ENCODE results near the gene AUTS2.

AUTS2 gene

DNA sequence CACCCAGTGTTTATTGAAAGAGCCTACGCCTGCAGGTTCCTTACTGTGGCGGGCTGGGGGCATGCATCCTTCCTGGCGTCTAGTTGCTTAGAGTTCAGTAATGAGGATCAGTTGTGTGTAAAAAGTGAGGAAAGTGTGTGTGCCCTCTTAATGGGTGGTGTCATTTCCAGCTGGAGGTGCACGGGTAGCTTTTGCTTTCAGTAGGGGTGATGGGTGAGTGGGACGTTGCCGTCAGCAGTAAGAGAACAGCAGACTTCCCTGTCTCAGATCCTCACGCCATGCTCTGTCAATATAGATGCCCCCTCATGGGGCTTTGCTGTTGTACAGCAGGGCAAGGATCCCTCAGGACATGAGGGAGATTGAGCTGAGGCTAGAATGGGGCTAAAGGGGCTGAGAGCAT is 1181.0 kb downstream of the AUTS2 start:
- no peaks in the 10 kb centered on the region for H3K9me3 ChIP-seq
- H3K27ac ChIP-seq: no peak overlapping the region
- TF ChIP-seq, protein P1, sequence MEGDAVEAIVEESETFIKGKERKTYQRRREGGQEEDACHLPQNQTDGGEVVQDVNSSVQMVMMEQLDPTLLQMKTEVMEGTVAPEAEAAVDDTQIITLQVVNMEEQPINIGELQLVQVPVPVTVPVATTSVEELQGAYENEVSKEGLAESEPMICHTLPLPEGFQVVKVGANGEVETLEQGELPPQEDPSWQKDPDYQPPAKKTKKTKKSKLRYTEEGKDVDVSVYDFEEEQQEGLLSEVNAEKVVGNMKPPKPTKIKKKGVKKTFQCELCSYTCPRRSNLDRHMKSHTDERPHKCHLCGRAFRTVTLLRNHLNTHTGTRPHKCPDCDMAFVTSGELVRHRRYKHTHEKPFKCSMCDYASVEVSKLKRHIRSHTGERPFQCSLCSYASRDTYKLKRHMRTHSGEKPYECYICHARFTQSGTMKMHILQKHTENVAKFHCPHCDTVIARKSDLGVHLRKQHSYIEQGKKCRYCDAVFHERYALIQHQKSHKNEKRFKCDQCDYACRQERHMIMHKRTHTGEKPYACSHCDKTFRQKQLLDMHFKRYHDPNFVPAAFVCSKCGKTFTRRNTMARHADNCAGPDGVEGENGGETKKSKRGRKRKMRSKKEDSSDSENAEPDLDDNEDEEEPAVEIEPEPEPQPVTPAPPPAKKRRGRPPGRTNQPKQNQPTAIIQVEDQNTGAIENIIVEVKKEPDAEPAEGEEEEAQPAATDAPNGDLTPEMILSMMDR (IDR thresholded peaks at IDR 0.05): no peak
- H3K27me3 ChIP-seq: no peaks in the 10 kb centered on the region
- H3K36me3 ChIP-seq: peaks cover 34 to 94% (median 68%) of the 10 kb centered on the region in 3 donors
- no peaks in the 10 kb centered on the region for H3K4me1 ChIP-seq
- intact Hi-C loops (cut with DNase I; ENCODE audit: low total_unique reads): no loop called here
- no peak overlapping the region for H3K4me3 ChIP-seq
- DNase-seq: no peak

DNA sequence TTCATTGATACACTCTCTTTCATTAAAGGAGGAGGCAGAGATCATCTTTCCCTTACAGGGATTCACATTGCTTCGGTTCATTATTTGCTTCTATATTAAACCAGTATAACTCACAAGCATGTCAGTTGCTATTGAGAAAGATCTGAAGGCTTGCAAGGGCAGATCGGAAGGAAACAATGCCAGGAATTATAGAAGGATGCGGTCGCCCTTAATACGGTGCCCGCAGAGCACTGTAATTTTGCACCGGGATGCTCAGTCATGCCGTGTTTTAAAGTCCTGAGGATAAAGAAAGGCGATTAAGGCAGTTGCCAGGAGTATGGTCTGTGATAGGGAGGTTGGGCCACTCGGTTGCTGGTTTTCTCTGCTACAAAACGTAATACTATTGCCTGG is 1183.6 kb downstream of the AUTS2 start:
- Histone ChIP-seq H3K4me1 (no peaks in the 10 kb centered on the region), H3K36me3 (peaks cover 49 to 95% (median 77%) of the 10 kb centered on the region in 3 donors), H3K4me3 (no peak overlapping the region), H3K27ac (no peak overlapping the region), H3K27me3 (no peaks in the 10 kb centered on the region), H3K9me3 (no peaks in the 10 kb centered on the region)
- TF ChIP-seq, protein P1 (IDR thresholded peaks at IDR 0.05): no peak
- DNase-seq: no peak
- intact Hi-C loops (cut with DNase I; ENCODE audit: low total_unique reads): no loop called here

DNA sequence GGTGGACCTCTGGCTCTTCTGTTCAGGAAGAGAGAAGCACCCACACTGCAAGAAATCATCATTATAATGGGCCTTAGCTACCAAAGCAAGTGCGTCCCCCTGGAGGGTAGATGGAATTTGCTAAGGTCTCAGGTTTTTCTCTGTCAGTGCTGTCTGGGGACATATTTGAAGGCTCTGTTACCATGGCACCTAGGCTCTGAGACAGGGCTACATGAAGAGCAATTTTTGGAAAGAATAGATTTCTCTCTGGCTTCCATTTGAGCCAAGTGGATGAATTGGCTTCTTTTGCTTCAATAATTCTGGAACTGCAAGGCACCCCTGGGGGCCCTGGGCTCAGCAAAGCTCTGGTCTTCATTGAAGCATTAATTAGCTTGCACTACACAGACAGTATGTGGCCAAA is 1184.5 kb downstream of the AUTS2 start:
- intact Hi-C loops (cut with DNase I; ENCODE audit: low total_unique reads): no loop called here
- TF ChIP-seq, protein P1 (IDR thresholded peaks at IDR 0.05): no peak
- H3K9me3 ChIP-seq: no peaks in the 10 kb centered on the region
- no peak overlapping the region for H3K4me3 ChIP-seq
- H3K27me3 ChIP-seq: no peaks in the 10 kb centered on the region
- no peak overlapping the region for H3K27ac ChIP-seq
- no peak for DNase-seq
- peaks cover 55 to 96% (median 77%) of the 10 kb centered on the region in 3 donors for H3K36me3 ChIP-seq
- no peaks in the 10 kb centered on the region for H3K4me1 ChIP-seq

DNA sequence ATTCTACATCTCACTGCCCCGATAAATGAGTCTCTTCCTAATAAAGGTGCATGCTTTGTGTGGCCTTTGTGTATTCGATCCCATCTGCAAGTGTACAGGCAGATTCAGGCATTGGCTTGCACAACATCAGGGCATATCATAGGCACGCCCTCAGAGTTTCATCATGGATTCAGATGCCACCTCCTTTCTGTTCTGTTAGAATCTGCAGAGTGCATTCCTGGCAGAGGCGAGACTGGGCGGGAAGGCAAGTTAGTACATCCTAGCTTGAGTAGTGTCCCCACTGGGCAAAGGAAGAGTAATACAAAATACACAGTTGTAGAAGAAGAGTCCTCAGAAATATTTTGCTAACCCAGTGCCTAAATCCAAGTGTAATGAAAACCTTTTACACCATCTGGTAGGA is 1187.2 kb downstream of the AUTS2 start:
- Histone ChIP-seq H3K4me1 (no peaks in the 10 kb centered on the region), H3K4me3 (no peak overlapping the region), H3K27ac (no peak overlapping the region), H3K36me3 (peaks cover 68 to 96% (median 84%) of the 10 kb centered on the region in 3 donors), H3K27me3 (no peaks in the 10 kb centered on the region), H3K9me3 (no peaks in the 10 kb centered on the region)
- intact Hi-C loops (cut with DNase I; ENCODE audit: low total_unique reads): no loop called here
- no peak for DNase-seq
- TF ChIP-seq, protein P1 (IDR thresholded peaks at IDR 0.05): no peak

DNA sequence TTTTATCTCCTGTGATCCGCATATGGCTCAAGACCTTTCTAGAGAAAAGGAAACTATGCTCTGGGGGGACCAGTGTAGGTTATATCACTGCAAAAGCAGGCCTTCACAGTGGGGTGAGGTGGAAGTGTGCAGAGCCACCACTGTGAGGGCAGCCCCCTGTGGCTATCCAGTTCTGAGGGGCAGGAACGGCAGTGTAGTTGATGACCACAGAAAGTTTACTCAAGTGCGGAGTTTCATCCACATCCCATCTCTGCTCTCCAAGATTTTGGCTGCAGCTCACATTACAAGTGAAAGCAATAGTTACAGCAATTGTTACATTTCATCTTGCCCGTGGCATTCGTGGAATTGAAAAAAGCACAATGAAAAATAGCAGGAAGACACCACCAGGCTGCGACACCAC is 1187.8 kb downstream of the AUTS2 start:
- TF ChIP-seq, protein P1 (IDR thresholded peaks at IDR 0.05): no peak
- H3K36me3 ChIP-seq: peaks cover 72 to 98% (median 91%) of the 10 kb centered on the region in 3 donors
- intact Hi-C loops (cut with DNase I; ENCODE audit: low total_unique reads): no loop called here

DNA sequence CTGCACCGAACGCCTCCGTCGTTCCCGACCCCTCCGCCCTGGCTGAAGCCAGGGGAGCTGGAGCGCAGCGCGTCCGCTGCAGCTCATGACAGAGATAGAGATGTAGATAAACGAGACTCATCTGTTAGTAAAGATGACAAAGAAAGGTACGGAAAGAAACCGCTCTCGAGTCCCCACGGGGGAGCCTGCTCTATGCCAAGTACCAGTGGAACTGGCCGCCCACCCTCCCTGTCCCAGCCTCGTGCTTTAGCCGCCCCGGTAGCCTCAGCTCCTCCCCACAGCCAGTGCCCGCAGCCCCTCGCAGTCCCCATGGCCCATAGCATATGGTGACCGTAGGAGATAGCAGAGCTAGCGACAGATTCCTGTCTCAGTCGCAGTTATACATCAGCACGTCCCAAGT is 1189.0 kb downstream of the AUTS2 start:
- Histone ChIP-seq H3K27me3 (no peaks in the 10 kb centered on the region), H3K9me3 (no peaks in the 10 kb centered on the region), H3K27ac (no peak overlapping the region), H3K36me3 (peaks cover 61 to 89% (median 85%) of the 10 kb centered on the region in 3 donors), H3K4me1 (no peaks in the 10 kb centered on the region), H3K4me3 (no peak overlapping the region)
- no peak for DNase-seq
- TF ChIP-seq, protein P1 (IDR thresholded peaks at IDR 0.05): no peak
- intact Hi-C loops (cut with DNase I; ENCODE audit: low total_unique reads): no loop called here

More for the DNA sequence above, 1187.8 kb downstream of the AUTS2 start:
- DNase-seq: no peak
- H3K27ac ChIP-seq: no peak overlapping the region
- no peaks in the 10 kb centered on the region for H3K4me1 ChIP-seq
- H3K9me3 ChIP-seq: no peaks in the 10 kb centered on the region
- H3K27me3 ChIP-seq: no peaks in the 10 kb centered on the region
- H3K4me3 ChIP-seq: no peak overlapping the region
